Left ventricle myocardium inferior (tissue), 1 donor: Measurements from ENCODE around the gene RNF13. TPM values are rescaled to one million over a fixed set of nuclear protein-coding genes. Genes with fewer than 3 reads are reported as not detected.

Experiments
- DNase-seq: peaks from one replicate; pipeline ENCODE4 v3.0.0-alpha.2; 2020
- H3K27ac ChIP-seq: fragments of 200-600 bp; replicated peaks from 2 replicates; pipeline ENCODE4 v1.8.0; 2021
- H3K27me3 ChIP-seq: fragments of 200-600 bp; 2 replicates; pipeline ENCODE4 v1.8.0; 2021; ENCODE audit warnings: low read depth
- H3K36me3 ChIP-seq: fragments of 200-600 bp; 2 replicates; pipeline ENCODE4 v1.8.0; 2021
- H3K4me1 ChIP-seq: fragments of 200-600 bp; 2 replicates; pipeline ENCODE4 v1.8.0; 2021
- H3K4me3 ChIP-seq: fragments of 200-600 bp; 2 replicates; pipeline ENCODE4 v1.8.0; 2021; ENCODE audit warnings: mild to moderate bottlenecking, moderate library complexity
- H3K9me3 ChIP-seq: fragments of 200-600 bp; replicated peaks from 2 replicates; pipeline ENCODE4 v1.8.0; 2021
- intact Hi-C: fragments of 100-400 bp; cut with micrococcal nuclease; formaldehyde crosslinking; loops from one replicate; pipeline ENCODE4 v1.11.0; 2022
- total RNA-seq: library from RNA; stranded (reverse); fragmentation: NEBNext Ultra II Directional; extraction: Animal tissue kit (Norgen Biotek cat#: 25700); gene quantifications from one replicate; pipeline ENCODE4 v1.2.1, GENCODE V29; 2021
- TF ChIP-seq, protein P1 (sequence below): fragments of 200-600 bp; IDR thresholded peaks from 2 replicates; pipeline ENCODE4 v1.8.0; 2021; ENCODE audit warnings: antibody characterized with exemption, mild to moderate bottlenecking, borderline replicate concordance
- donor health status: DM: no; HTN: yes; CAD: no; lungs with severe emphysema.

RNF13 gene
- total RNA-seq, 1 donor from 2014 or later: 47.7 TPM

DNA sequence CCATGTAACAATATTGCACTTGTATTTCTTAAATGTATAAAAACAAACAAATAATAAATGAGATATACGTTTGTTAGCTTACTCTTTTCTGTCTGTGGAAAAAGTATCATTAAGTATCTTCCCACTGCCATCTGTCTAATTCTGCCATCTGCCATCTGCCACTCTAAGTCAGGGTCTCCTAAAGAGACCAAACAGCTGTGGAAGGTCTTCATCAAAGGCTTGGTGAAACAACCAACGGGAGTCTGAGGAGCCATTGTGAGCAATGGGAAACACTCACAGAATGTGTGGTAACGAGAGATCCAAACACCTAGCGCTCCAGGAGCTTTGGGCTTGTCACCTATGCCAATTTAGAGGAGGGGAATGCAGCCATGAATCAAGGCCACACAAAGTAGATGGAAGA, 186.4 kb downstream of the RNF13 start:
- no peaks in the 10 kb centered on the region for H3K36me3 ChIP-seq
- H3K27me3 ChIP-seq: no peaks in the 10 kb centered on the region
- H3K4me3 ChIP-seq: no peak overlapping the region
- peaks cover 49% of the 10 kb centered on the region for H3K9me3 ChIP-seq
- H3K4me1 ChIP-seq: no peaks in the 10 kb centered on the region
- no peak overlapping the region for H3K27ac ChIP-seq
- TF ChIP-seq, protein P1, sequence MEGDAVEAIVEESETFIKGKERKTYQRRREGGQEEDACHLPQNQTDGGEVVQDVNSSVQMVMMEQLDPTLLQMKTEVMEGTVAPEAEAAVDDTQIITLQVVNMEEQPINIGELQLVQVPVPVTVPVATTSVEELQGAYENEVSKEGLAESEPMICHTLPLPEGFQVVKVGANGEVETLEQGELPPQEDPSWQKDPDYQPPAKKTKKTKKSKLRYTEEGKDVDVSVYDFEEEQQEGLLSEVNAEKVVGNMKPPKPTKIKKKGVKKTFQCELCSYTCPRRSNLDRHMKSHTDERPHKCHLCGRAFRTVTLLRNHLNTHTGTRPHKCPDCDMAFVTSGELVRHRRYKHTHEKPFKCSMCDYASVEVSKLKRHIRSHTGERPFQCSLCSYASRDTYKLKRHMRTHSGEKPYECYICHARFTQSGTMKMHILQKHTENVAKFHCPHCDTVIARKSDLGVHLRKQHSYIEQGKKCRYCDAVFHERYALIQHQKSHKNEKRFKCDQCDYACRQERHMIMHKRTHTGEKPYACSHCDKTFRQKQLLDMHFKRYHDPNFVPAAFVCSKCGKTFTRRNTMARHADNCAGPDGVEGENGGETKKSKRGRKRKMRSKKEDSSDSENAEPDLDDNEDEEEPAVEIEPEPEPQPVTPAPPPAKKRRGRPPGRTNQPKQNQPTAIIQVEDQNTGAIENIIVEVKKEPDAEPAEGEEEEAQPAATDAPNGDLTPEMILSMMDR: no peak
- no peak for DNase-seq
- intact Hi-C loops: no loop called here

DNA sequence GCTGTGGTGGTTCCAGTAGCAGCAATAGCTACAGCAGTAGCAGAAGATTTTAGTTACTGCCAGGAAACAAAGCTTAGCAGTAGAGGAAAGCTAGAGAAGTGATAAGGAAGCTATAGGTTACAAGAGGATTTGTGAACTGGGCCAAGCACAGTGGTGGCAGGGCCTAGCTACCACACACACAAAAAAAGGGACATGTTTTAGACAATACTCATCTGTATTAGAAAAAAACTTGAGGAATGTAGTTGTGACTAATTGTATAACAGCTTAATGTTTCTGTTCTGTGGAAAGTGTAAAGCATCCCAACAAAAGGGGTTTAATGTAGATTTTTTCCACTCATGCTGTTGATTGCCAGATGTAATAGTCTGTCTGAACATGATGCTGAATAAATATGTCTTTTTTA, 187.6 kb downstream of the RNF13 start:
- intact Hi-C loops: no loop called here
- Histone ChIP-seq H3K36me3 (no peaks in the 10 kb centered on the region), H3K4me1 (no peaks in the 10 kb centered on the region), H3K4me3 (no peak overlapping the region), H3K27ac (no peak overlapping the region), H3K27me3 (no peaks in the 10 kb centered on the region), H3K9me3 (peaks cover 37% of the 10 kb centered on the region)
- TF ChIP-seq, protein P1: no peak
- DNase-seq: no peak

DNA sequence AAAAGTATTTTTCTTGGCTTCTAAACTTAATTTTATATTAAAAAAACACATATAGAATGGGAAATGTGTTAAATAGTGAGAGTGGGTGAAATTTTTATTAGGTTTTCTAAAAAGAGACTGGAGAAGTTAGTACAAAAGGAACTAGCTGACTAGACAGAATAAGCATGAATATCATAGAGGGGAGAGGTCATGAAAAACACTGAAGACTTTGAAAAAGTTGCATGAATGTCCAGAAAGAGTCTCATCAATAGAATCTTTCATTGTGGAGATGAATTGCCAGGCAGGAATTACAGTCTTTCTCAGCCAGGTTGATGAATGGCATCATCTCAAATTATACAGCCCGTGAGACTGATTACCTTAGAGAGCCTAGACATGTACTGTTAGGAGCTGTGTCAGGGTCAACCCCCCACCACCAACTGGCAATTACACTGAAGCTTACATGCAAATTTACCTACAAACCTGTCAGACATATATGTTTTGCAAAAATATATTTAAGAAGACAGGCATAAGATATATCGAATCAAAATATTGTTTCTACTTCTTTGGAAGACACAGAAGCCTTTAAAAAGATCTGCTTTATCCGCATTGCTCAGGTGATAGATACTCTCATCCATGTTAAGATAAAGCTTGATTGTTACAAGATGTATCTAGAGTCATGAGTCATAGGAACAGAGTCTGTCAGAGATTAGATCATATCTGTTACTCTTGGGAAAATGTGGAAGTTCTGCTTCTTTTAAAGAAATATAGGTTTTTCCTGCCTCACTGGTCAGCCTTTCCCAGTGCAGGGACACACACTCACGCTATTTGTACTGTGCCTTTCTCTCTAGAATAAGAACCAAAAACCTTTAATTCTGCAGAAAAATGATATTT, 192.5 kb downstream of the RNF13 start:
- intact Hi-C loops: no loop called here
- H3K4me3 ChIP-seq: no peak overlapping the region
- H3K4me1 ChIP-seq: no peaks in the 10 kb centered on the region
- H3K27me3 ChIP-seq: no peaks in the 10 kb centered on the region
- H3K36me3 ChIP-seq: no peaks in the 10 kb centered on the region
- no peak overlapping the region for H3K27ac ChIP-seq
- DNase-seq: no peak
- TF ChIP-seq, protein P1: no peak
- H3K9me3 ChIP-seq: peaks cover 5% of the 10 kb centered on the region

DNA sequence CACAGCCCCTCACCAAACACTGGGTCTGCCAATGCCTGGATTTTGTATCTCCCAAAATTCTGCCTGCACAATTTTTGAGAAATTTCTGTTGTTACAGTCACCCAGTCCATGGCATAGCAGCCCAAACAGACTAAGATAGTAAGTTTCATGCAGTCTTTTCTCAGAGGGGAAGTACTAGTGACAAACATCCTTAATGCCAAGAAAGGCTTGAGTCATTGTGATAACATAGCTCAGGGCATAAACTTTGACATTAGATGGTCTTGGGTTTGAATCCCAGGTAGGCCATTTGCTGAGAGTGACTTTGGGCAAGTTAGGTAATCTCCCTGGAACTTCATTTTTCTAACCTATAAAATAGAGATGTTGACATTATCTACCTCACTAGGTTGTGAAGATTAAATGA, 193.8 kb downstream of the RNF13 start:
- no peaks in the 10 kb centered on the region for H3K36me3 ChIP-seq
- no peak overlapping the region for H3K4me3 ChIP-seq
- TF ChIP-seq, protein P1: no peak
- no peaks in the 10 kb centered on the region for H3K4me1 ChIP-seq
- H3K9me3 ChIP-seq: no peaks in the 10 kb centered on the region
- no peak overlapping the region for H3K27ac ChIP-seq
- intact Hi-C loops: no loop called here
- no peak for DNase-seq
- H3K27me3 ChIP-seq: no peaks in the 10 kb centered on the region

Other genes starting within 250 kb of the RNF13 start
- 39.1 TPM for gene WWTR1, start 155.2 kb upstream of the RNF13 start, total RNA-seq
- gene COMMD2, start 60.7 kb upstream of the RNF13 start, total RNA-seq: 18.4 TPM
- gene ANKUB1, start 20.7 kb upstream of the RNF13 start, total RNA-seq: not detected
- 40.8 TPM for gene PFN2, start 157.7 kb downstream of the RNF13 start, total RNA-seq